GM12892 (cell line): ENCODE data around the gene FIP1L1.
"Not testable (repeated sequence)": the region's sequence is repeated elsewhere in the genome, so short reads cannot be mapped to it uniquely, and the experiment has no call there.

Experiments
- DNase-seq: peaks from one replicate; pipeline ENCODE4 v3.0.0; 2011; ENCODE audit not compliant: insufficient read length
- FAIRE-seq: peaks from 2 replicates; lab custom pipeline; 2011; peaks lifted over from hg19 to GRCh38; lab: Jason Lieb, UNC
- POLR2A ChIP-seq: IDR thresholded peaks from 2 replicates; pipeline ENCODE4 v1.6.1; 2011; ENCODE audit warnings: low read depth, low read length, control low read depth
- POLR2AphosphoS5 ChIP-seq: IDR thresholded peaks from 2 replicates; pipeline ENCODE4 v1.6.1; 2011; ENCODE audit warnings: low read depth, low read length, control low read depth
- TAF1 ChIP-seq: IDR thresholded peaks from 2 replicates; pipeline ENCODE4 v1.6.1; 2011; ENCODE audit warnings: low read depth, mild to moderate bottlenecking, control low read depth, low read length, borderline replicate concordance

The FIP1L1 gene

DNA sequence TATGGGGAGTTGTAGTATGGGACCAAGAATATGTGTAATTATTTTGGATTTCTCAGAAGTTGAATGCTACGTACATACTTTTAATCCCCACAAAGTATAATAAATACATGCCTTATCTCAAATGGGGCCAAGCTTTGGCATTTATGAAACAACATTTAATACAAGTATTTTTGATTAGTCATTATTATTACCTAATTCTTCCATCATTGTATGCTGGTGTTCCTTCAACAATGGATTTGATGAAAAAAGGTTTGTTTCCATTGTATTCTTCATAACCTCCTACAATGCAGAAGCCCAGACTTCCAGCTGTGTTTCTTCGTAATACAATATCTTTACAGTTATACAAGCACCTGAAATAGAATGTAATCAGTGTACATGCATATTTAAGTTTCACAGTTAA is 83.8 kb downstream of the FIP1L1 start:
- DNase-seq (no peak), FAIRE-seq (no peak)
- TF ChIP-seq POLR2A, result no peak
- no peak for TF ChIP-seq TAF1
- TF ChIP-seq POLR2AphosphoS5, result no peak

DNA sequence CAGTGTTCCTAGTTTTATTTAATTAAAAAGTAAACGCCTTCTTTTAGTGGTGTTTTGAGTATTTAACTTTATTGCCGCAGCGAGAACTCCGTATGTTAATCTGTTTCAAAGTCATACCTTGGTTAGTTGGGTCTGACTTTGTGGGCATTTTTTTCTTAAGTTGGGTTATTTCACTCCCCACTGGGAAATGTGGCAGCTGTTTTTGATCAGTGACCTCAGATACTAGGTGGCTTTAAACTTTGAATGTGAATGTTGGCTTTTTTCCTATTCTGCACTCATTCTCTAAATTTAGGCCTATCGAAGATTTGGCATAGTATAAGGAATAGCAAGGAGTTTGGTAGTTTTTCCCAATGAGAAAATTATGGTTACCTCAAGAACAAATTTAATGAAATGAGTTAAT is 85.9 kb downstream of the FIP1L1 start:
- DNase-seq, result no peak
- no peak for FAIRE-seq
- no peak for TF ChIP-seq POLR2A
- no peak for TF ChIP-seq POLR2AphosphoS5

DNA sequence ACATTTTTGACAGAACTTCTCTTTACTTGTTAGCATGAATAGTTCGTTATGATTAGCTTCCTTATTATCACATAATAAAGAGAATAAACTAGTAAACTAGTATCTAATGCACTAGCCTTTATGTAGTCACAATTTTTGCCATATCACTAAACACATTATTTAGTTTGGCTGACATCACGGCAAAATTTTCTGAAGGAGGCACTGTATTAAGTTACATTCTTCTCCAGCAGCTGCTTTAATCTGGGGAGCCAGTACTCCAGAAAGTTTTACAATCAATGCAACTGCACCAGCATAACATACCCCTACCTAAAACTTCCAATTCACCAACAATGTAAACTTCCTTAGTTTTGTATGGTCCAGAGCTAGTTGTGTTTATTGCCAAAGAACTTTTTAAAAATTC is 87.8 kb downstream of the FIP1L1 start:
- TF ChIP-seq TAF1, result no peak
- no peak for TF ChIP-seq POLR2AphosphoS5
- TF ChIP-seq POLR2A, result no peak
- DNase-seq (no peak), FAIRE-seq (no peak)

DNA sequence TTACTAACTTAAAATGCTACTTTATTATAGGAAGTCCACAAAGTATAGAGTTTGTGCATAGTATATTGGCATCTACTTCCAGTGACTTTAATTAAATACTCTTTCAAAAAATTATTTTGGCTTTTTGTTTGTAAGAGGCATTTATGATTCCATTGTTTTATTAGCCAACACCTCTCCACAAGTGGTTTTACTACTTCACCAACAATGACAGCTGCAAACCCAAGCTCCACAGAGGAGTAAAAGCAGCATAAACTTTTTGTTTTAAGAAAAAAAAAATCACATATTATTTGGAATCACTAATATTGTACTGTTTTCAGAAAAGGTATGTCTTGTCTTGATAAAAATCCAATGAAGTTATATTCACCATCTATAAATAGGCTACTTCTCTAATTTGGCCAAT is 88.5 kb downstream of the FIP1L1 start:
- FAIRE-seq, result no peak
- DNase-seq, result no peak
- TF ChIP-seq POLR2AphosphoS5 (no peak), TAF1 (no peak)

DNA sequence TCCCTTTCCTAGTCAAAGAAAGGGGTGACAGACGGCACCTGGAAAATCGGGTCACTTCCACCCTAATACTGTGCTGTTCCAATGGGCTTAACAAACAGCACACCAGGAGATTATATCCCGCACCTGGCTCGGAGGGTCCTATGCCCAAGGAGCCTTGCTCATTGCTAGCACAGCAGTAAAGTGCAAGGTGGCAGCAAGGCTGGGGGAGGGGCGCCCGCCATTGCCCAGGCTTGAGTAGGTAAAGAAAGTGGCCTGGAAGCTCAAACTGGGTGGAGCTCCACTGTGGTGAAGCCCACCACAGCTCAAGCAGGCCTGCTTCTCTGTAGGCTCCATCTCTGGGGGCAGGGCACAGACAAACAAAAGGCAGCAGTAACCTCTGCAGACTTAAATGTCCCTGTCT is 89.1 kb downstream of the FIP1L1 start:
- not testable (repeated sequence) for DNase-seq, FAIRE-seq

DNA sequence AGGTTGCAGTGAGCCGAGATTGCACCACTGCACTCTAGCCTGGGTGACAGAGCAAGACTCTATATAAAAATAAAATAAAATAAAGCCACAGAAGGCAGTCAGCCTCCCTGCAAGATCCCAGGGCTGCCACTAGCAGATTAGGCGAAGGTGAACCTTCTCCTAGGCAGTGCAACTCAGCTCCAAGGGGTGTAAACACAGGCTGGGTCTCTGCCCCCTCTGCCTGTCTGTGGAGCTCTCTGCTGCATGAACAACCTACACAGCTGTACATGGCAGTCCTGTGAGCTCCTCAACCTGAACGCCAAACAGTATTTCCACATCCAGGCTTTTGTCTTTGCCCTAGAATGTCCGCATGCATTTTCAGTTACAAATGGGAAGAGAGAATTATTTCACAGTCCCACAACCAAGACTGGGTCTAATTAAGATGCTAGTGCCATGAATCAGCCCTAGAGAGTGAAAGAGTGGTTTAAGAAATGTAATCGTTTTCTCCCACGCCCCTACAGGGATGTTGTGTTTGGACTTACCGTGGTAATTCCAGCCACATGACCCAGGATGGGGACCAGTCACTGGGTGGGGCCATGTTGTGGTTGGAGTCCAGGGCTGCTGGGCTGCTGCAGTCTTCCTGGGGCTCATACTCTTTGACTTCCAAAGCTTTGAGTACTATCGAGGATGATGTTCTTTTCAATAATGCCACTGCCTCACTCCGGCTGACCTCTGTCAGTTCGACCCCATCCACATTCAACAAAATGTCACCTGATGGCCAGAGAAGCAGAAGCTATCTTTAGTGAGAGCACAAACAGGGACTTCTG is 99.0 kb downstream of the FIP1L1 start:
- no peak for TF ChIP-seq POLR2AphosphoS5
- no peak for TF ChIP-seq TAF1
- TF ChIP-seq POLR2A, result no peak
- no peak for DNase-seq
- no peak for FAIRE-seq

DNA sequence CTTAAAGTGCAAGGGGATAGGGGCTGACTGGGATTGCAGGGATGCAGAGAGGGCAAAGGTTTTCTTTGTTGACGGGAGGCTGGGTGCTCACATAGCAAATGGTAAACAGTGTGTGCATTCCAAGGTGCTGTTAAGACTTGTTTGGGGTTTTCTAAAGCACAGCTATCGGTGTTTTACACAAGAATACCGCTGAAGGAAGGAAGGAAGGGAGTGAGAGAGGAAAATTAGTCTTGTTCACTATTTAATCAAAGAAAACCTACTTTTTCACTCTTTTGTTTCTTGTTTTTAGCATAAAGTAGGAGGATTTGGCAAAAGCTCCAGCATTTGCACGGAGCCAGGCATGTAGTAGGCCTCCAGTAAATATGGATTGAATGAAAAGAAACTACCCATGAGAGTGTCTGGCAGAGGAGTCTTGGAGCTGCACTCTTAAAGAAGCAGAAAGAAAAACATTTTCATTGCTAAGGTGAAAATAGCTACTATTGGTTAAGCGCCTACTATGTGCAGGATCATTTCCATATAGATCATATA is 99.7 kb downstream of the FIP1L1 start:
- TF ChIP-seq TAF1, result no peak
- TF ChIP-seq POLR2A, result no peak
- TF ChIP-seq POLR2AphosphoS5, result no peak
- FAIRE-seq, result no peak
- DNase-seq, result no peak

DNA sequence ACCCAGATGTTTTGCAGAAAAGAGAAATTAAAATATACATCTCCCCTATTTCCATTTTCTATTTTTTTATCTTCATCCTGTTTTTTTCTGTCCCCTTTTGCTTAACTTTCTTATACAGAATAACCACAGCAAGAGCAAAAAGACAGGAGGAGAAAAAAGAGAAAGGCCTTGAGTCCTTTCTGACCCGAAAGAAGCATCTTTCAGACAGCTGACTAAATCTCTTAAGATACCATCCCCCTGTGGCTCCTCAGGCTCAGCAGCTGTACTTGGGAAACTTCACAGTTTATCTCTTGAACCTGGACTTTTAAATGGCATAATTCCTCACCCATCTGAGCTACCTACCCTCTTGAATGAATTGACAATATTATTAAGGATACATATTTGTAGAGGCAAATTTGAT is 100.2 kb downstream of the FIP1L1 start:
- FAIRE-seq (no peak), DNase-seq (no peak)

DNA sequence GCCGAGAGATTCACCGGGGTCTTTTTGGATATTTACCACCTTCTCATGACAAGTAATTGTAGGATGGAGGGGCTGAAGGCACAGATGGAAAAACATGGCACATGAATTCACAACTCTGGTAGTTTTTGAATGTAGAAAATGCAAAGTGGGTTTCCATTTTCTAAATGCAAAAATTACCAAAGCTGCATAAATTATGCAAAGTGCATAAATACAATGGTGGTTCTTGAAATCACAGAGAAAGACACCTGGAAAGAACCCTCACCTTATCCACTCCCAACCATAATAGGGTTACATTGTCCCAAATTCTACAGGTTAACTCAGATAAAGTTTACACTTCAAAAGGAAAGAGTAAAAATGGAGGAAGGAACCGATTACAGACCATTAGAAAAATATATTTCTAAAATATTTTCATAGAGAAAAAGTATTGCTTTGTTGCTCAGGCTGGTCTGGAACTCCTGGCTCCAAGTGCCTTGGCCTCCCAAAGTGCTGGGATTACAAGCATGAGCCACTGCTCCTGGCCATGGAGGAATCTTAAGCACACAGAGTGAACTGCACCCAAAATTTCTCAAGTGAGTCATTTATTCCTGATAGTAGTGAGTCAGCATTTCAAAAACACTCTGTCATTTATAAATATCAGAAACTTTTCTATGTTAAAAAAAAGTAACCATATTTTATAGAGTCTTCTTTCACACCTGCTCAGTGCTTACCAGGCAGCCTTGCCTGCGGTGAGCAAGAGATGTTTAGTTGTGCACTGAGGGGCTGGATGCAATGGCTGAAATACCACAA is 101.4 kb downstream of the FIP1L1 start:
- no peak for TF ChIP-seq POLR2AphosphoS5
- no peak for TF ChIP-seq TAF1
- TF ChIP-seq POLR2A, result no peak
- no peak for DNase-seq
- FAIRE-seq, result no peak

More for the DNA sequence above, 100.2 kb downstream of the FIP1L1 start:
- TF ChIP-seq TAF1 (no peak), POLR2A (no peak), POLR2AphosphoS5 (no peak)

DNA sequence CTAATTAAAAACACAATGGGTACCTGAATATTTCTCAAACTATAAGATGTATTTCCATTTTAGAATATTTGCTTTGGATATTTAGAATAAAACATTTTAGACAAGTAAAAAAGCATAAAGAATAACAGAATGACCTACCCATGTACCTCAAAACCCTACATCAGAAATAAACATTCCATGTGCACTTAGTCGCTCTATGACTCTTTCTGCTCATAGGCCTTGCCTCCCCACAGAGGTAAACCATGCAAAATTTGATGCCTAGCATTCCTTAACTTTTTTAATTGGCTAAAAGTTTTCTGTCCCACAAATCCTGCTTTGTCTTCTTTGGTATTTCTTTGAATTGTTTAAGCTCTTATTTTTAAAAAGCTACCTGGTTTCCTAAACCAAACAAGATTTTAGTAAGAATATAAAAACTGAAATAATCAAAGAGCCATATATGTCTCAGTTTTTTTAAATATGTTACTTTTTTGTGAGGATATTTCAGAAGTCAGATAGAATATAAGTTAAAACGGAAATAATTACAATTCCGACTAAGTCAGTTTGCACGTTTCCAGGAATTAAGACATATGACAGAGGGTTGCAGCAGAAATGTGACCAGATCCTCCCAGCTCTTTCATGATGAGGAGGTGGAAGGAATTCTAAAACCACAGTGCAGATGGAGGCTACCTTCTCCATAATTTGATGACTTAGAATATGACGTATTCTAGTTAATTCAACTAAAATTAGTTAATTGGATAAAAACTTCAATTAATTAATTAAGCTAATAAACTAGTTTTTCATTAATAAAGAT is 102.5 kb downstream of the FIP1L1 start:
- no peak for FAIRE-seq
- no peak for DNase-seq
- TF ChIP-seq TAF1 (no peak), POLR2A (no peak), POLR2AphosphoS5 (no peak)

DNA sequence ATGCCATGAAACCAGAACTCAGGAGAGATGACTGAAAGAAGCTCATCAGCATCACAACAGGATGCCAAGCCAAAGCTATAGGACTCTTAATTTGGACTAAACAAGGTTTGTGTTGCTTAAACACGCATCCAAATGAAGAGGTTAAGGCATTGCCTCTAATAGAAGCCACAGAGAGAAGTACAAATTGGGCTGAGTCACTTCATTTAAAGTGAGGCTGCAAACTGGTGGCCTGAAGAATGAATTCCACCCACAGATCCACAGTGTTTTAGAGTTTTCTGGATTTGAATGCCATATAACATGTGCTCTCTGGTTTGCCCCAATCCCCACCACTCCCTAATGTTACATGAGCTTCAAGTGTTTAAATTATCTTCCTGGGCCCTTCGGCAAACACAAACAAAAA is 103.5 kb downstream of the FIP1L1 start:
- no peak for FAIRE-seq

More for the DNA sequence above, 103.5 kb downstream of the FIP1L1 start:
- DNase-seq, result no peak
- TF ChIP-seq POLR2AphosphoS5, result no peak
- no peak for TF ChIP-seq POLR2A
- TF ChIP-seq TAF1, result no peak
